CD14-positive monocyte (primary cell): ENCODE data around the gene CWF19L1. TPM values are rescaled to one million over a fixed set of nuclear protein-coding genes. Genes with fewer than 3 reads are reported as not detected.

Experiments
- DNase-seq, 3 donors: peaks; one replicate each; pipeline ENCODE4 v3.0.0-alpha.2; 2011 to 2022
- H2AFZ ChIP-seq: 2 replicates; pipeline ENCODE4 v1.6.0; 2012; ENCODE audit warnings: mild to moderate bottlenecking, low read depth, low read length, inconsistent platforms; ENCODE audit not compliant: insufficient read depth, poor library complexity, severe bottlenecking
- H3K27ac ChIP-seq, 2 donors: 1 replicate in 1 of 2; 2 replicates in 1 of 2; pipeline ENCODE4 v1.5.1; 2012 to 2013; ENCODE audit warnings: low read length in 2 of 2, control low read depth in 1 of 2, inconsistent platforms in 1 of 2, low read depth in 1 of 2, mild to moderate bottlenecking in 1 of 2
- H3K27me3 ChIP-seq, 2 donors: one replicate each; pipeline versions ENCODE4 v1.6.0 to v1.6.1; 2011 to 2013; ENCODE audit warnings: low read length in 2 of 2; ENCODE audit not compliant: control insufficient read depth in 2 of 2, insufficient read depth in 2 of 2
- H3K36me3 ChIP-seq, 2 donors: replicated peaks in 1 of 2; 1 replicate in 1 of 2; 2 replicates in 1 of 2; pipeline versions ENCODE4 v1.5.1 to v1.6.1; 2012 to 2013; ENCODE audit warnings: low read length in 2 of 2, control low read depth in 1 of 2, inconsistent platforms in 1 of 2, mild to moderate bottlenecking in 1 of 2; ENCODE audit not compliant: insufficient read depth in 2 of 2, control insufficient read depth in 1 of 2
- H3K4me1 ChIP-seq, 2 donors: 1 replicate in 1 of 2; 2 replicates in 1 of 2; pipeline versions ENCODE4 v1.5.1 to v1.6.1; 2012 to 2013; ENCODE audit warnings: low read length in 2 of 2, control low read depth in 1 of 2, inconsistent platforms in 1 of 2, mild to moderate bottlenecking in 1 of 2, moderate library complexity in 1 of 2; ENCODE audit not compliant: insufficient read depth in 2 of 2, control insufficient read depth in 1 of 2
- H3K4me2 ChIP-seq: replicated peaks from 2 replicates; pipeline ENCODE3; 2012; ENCODE audit warnings: low read length, moderate library complexity, mild to moderate bottlenecking; ENCODE audit not compliant: poor library complexity, severe bottlenecking; ENCODE audit errors: extremely low read depth
- H3K4me3 ChIP-seq, 3 experiments: fragments of 200-600 bp in 1 of 3; sonication (generic) in 1 of 3; replicated peaks in 1 of 3; 1 replicate in 2 of 3; 2 replicates in 1 of 3; pipeline ENCODE4 v1.5.1; 2011 to 2013; ENCODE audit warnings: low read length in 3 of 3, mild to moderate bottlenecking in 3 of 3, control low read depth in 2 of 3, low read depth in 2 of 3, inconsistent platforms in 1 of 3, moderate library complexity in 1 of 3
- H3K79me2 ChIP-seq: 2 replicates; pipeline ENCODE4 v1.6.0; 2012; ENCODE audit warnings: mild to moderate bottlenecking, control low read depth, inconsistent platforms, low read length, moderate library complexity; ENCODE audit not compliant: insufficient read depth
- H3K9ac ChIP-seq: 2 replicates; pipeline ENCODE4 v1.6.0; 2017; ENCODE audit warnings: low read length, mild to moderate bottlenecking; ENCODE audit not compliant: insufficient read depth, poor library complexity, severe bottlenecking
- H3K9me3 ChIP-seq, 2 donors: replicated peaks in 1 of 2; 1 replicate in 1 of 2; 2 replicates in 1 of 2; pipeline versions ENCODE4 v1.5.1 to v1.6.1; 2012 to 2013; ENCODE audit warnings: low read length in 2 of 2, control low read depth in 1 of 2; ENCODE audit not compliant: control insufficient read depth in 1 of 2, insufficient read depth in 1 of 2
- H4K20me1 ChIP-seq: 2 replicates; pipeline ENCODE4 v1.6.0; 2012; ENCODE audit warnings: mild to moderate bottlenecking, low read length, control low read depth, moderate library complexity; ENCODE audit not compliant: insufficient read depth
- H3K27ac Mint-ChIP-seq, 7 donors: one replicate each; pipeline ENCODE4 v1.8.0; 2020; ENCODE audit warnings: mild to moderate bottlenecking in 7 of 7, mixed read lengths in 7 of 7, moderate library complexity in 6 of 7, inconsistent platforms in 2 of 7
- H3K27me3 Mint-ChIP-seq, 3 donors: one replicate each; pipeline ENCODE4 v1.8.0; 2021 to 2022; ENCODE audit warnings: low read depth in 3 of 3, mild to moderate bottlenecking in 3 of 3, mixed read lengths in 3 of 3, moderate library complexity in 3 of 3, inconsistent platforms in 1 of 3
- H3K36me3 Mint-ChIP-seq, 2 donors: one replicate each; pipeline ENCODE4 v1.8.0; 2020; ENCODE audit warnings: mixed read lengths in 2 of 2, inconsistent platforms in 1 of 2, mild to moderate bottlenecking in 1 of 2
- H3K4me1 Mint-ChIP-seq: one replicate; pipeline ENCODE4 v1.8.0; 2020; ENCODE audit warnings: mild to moderate bottlenecking, mixed read lengths
- H3K4me3 Mint-ChIP-seq, 2 donors: one replicate each; pipeline ENCODE4 v1.8.0; 2020; ENCODE audit warnings: mild to moderate bottlenecking in 2 of 2, mixed read lengths in 2 of 2, moderate library complexity in 1 of 2
- H3K9me3 Mint-ChIP-seq, 7 donors: one replicate each; pipeline ENCODE4 v1.8.0; 2020 to 2022; ENCODE audit warnings: mixed read lengths in 7 of 7, mild to moderate bottlenecking in 6 of 7, moderate library complexity in 6 of 7, inconsistent platforms in 2 of 7
- CTCF ChIP-seq: fragments of 200-600 bp; IDR thresholded peaks from one replicate; pipeline ENCODE4 v1.8.0; 2022; ENCODE audit warnings: antibody characterized with exemption, mild to moderate bottlenecking
- WGBS: methylation state at CpG from one replicate; pipeline ENCODE4 v1.1.5; 2013; ENCODE audit warnings: missing lambda C conversion rate; ENCODE audit not compliant: insufficient coverage; 5-methylcytosine and 5-hydroxymethylcytosine counted together
- intact Hi-C, 2 donors: fragments of 100-400 bp; cut with micrococcal nuclease; formaldehyde crosslinking; loops; one replicate each; pipeline versions ENCODE4 v1.15.0 to v1.15.1; 2023
- polyA plus RNA-seq, 3 donors: library from polyadenylated mRNA; depleted of rRNA in 1 of 3; unstranded in 2 of 3; stranded (reverse) in 1 of 3; fragments of 300-500 nt in 2 of 3; fragments of >200 nt in 1 of 3; fragmentation: Illumina TruSeq in 2 of 3; gene quantifications; 1 replicate in 2 of 3; 2 replicates in 1 of 3; pipeline ENCODE4 v1.2.3, GENCODE V29; 2012 to 2021

CWF19L1 gene
- polyA plus RNA-seq, 3 donors = 19.9 to 29.3 (median 22.2) TPM

GRCh38 chr10:100222529-100222928 lies 44.9 kb downstream of the CWF19L1 start:
- H3K4me1 Mint-ChIP-seq = peaks cover 5% of the 10 kb centered on the region

GRCh38 chr10:100216006-100216405 lies 51.4 kb downstream of the CWF19L1 start:
- Mint-ChIP-seq H3K36me3 (peaks cover 85 to 99% of the 10 kb centered on the region in 2 donors), H3K4me1 (no peaks in the 10 kb centered on the region), H3K27ac (no peak overlapping the region), H3K27me3 (no peaks in the 10 kb centered on the region), H3K9me3 (no peaks in the 10 kb centered on the region), H3K4me3 (no peak overlapping the region)
- H4K20me1 ChIP-seq = no peaks in the 10 kb centered on the region
- WGBS = 100% methylated on average over 2 of the region's 2 CpGs
- no peak overlapping the region for H3K27ac ChIP-seq
- DNase-seq = no peak
- H2AFZ ChIP-seq = no peak overlapping the region
- H3K36me3 ChIP-seq = peaks cover 90 to 100% of the 10 kb centered on the region in 2 donors
- intact Hi-C loops = no loop called here
- no peak overlapping the region for H3K4me3 ChIP-seq
- no peak for TF ChIP-seq CTCF
- no peaks in the 10 kb centered on the region for H3K27me3 ChIP-seq
- H3K4me2 ChIP-seq = no peak overlapping the region
- H3K4me1 ChIP-seq = no peaks in the 10 kb centered on the region
- no peak overlapping the region for H3K9ac ChIP-seq
- H3K79me2 ChIP-seq = no peaks in the 10 kb centered on the region
- H3K9me3 ChIP-seq = no peaks in the 10 kb centered on the region

More at GRCh38 chr10:100222529-100222928, 44.9 kb downstream of the CWF19L1 start:
- H3K36me3 ChIP-seq = peaks cover 78 to 95% of the 10 kb centered on the region in 2 donors
- H2AFZ ChIP-seq = no peak overlapping the region
- intact Hi-C loops = no loop called here
- H3K36me3 Mint-ChIP-seq = peaks cover 65 to 76% of the 10 kb centered on the region in 2 donors
- no peak overlapping the region for H3K27ac Mint-ChIP-seq
- H3K9me3 Mint-ChIP-seq = peaks cover 0 to 2% (median 0%) of the 10 kb centered on the region in 7 donors
- peaks cover 20% of the 10 kb centered on the region for H3K79me2 ChIP-seq
- H4K20me1 ChIP-seq = peaks cover 11% of the 10 kb centered on the region
- no peak overlapping the region for H3K27ac ChIP-seq
- no peaks in the 10 kb centered on the region for H3K27me3 ChIP-seq
- no peak overlapping the region for H3K9ac ChIP-seq
- WGBS = no CpG with 5 or more reads among the region's 2 CpGs
- H3K27me3 Mint-ChIP-seq = no peaks in the 10 kb centered on the region
- DNase-seq = no peak
- no peak overlapping the region for H3K4me2 ChIP-seq
- H3K9me3 ChIP-seq = no peaks in the 10 kb centered on the region
- TF ChIP-seq CTCF = no peak
- no peaks in the 10 kb centered on the region for H3K4me1 ChIP-seq
- no peak overlapping the region for H3K4me3 Mint-ChIP-seq
- H3K4me3 ChIP-seq = no peak overlapping the region
